Uterus (tissue), 4 donors: ENCODE measurements around the gene ITFG1. TPM values are rescaled to one million over a fixed set of nuclear protein-coding genes. Genes with fewer than 3 reads are reported as not detected.

Source experiments
- DNase-seq, 2 donors: peaks; one replicate each; pipeline ENCODE4 v3.0.0-alpha.2; 2019 to 2020
- H3K27ac ChIP-seq, 2 donors: fragments of 200-600 bp; sonication (generic); 1 replicate in 1 of 2; 2 replicates in 1 of 2; pipeline ENCODE4 v1.5.1; 2016 to 2018
- H3K27me3 ChIP-seq, 2 donors: fragments of 200-600 bp; sonication (generic); one replicate each; pipeline ENCODE4 v1.5.1; 2018 to 2019; ENCODE audit warnings: control low read depth in 1 of 2
- H3K36me3 ChIP-seq, 2 donors: fragments of 200-600 bp; sonication (generic); one replicate each; pipeline ENCODE4 v1.5.1; 2019; ENCODE audit warnings: control low read depth in 1 of 2
- H3K4me1 ChIP-seq, 2 donors: fragments of 200-600 bp; sonication (generic); one replicate each; pipeline ENCODE4 v1.5.1; 2018 to 2019; ENCODE audit warnings: control low read depth in 1 of 2
- H3K4me3 ChIP-seq, 2 donors: fragments of 200-600 bp; sonication (generic); 1 replicate in 1 of 2; 2 replicates in 1 of 2; pipeline ENCODE4 v1.5.1; 2018 to 2019; ENCODE audit warnings: mild to moderate bottlenecking in 1 of 2
- H3K9me3 ChIP-seq, 2 donors: fragments of 200-600 bp; sonication (generic); one replicate each; pipeline ENCODE4 v1.5.1; 2019; ENCODE audit warnings: control low read depth in 1 of 2
- POLR2A ChIP-seq, 2 donors: fragments of 450-650 bp; IDR thresholded peaks; one replicate each; pipeline ENCODE4 v1.6.1; 2016; ENCODE audit warnings: antibody characterized with exemption in 2 of 2, mild to moderate bottlenecking in 1 of 2, moderate library complexity in 1 of 2
- intact Hi-C: fragments of 100-400 bp; cut with DNase I; formaldehyde crosslinking; loops from one replicate; pipeline ENCODE4 v1.15.1; 2023; ENCODE audit warnings: low total_unique reads
- total RNA-seq, 4 donors: library from RNA; depleted of rRNA in 3 of 4; stranded (reverse); fragments of >200 nt in 3 of 4; gene quantifications; one replicate each; pipeline versions ENCODE4 v1.1.0 to v1.2.4, GENCODE V29; 2014 to 2023
- TF ChIP-seq, protein P1 (sequence below), 4 experiments: fragments of 200-600 bp in 2 of 4; fragments of 450-650 bp in 2 of 4; sonication (generic) in 2 of 4; IDR thresholded peaks; one replicate each; pipeline ENCODE4 v1.5.1; 2016 to 2019; ENCODE audit warnings: antibody characterized with exemption in 4 of 4, mild to moderate bottlenecking in 2 of 4, moderate library complexity in 1 of 4
- donor health status: DM: yes; HTN: yes; CAD: no.

The ITFG1 gene
- total RNA-seq, 4 donors from 2014 or later: 47.5 to 97.5 (median 67.2) TPM

DNA sequence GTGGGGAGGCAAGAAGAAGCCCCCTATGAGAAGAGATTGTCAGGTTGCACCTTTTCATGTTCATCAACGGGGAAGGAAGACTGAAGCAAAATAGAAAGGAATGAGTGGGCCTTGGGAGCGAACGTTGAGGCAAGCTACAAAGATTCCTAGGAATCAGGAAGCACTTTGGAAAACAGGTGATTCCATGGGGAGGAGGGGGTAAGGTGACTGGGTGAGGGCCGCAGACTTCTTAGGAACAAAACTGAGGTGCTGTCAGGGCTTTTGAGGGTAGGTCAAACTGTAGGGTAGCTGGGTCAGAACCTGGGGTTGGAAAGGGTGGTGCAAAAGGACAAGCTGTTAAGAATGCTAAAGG is 528 bp downstream of the ITFG1 start:
- no peak for DNase-seq
- TF ChIP-seq, protein P1, sequence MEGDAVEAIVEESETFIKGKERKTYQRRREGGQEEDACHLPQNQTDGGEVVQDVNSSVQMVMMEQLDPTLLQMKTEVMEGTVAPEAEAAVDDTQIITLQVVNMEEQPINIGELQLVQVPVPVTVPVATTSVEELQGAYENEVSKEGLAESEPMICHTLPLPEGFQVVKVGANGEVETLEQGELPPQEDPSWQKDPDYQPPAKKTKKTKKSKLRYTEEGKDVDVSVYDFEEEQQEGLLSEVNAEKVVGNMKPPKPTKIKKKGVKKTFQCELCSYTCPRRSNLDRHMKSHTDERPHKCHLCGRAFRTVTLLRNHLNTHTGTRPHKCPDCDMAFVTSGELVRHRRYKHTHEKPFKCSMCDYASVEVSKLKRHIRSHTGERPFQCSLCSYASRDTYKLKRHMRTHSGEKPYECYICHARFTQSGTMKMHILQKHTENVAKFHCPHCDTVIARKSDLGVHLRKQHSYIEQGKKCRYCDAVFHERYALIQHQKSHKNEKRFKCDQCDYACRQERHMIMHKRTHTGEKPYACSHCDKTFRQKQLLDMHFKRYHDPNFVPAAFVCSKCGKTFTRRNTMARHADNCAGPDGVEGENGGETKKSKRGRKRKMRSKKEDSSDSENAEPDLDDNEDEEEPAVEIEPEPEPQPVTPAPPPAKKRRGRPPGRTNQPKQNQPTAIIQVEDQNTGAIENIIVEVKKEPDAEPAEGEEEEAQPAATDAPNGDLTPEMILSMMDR (IDR thresholded peaks at IDR 0.05): no peak
- TF ChIP-seq POLR2A (IDR thresholded peaks at IDR 0.05): no peak
- H3K9me3 ChIP-seq: no peaks in the 10 kb centered on the region
- H3K4me1 ChIP-seq: peaks cover 0 to 19% of the 10 kb centered on the region in 2 donors
- H3K4me3 ChIP-seq: peak overlapping the region; percentile 81 to 91
- intact Hi-C loops: no loop called here
- H3K27ac ChIP-seq: peak overlapping the region; percentile 89 to 99
- H3K27me3 ChIP-seq: no peaks in the 10 kb centered on the region
- no peaks in the 10 kb centered on the region for H3K36me3 ChIP-seq

DNA sequence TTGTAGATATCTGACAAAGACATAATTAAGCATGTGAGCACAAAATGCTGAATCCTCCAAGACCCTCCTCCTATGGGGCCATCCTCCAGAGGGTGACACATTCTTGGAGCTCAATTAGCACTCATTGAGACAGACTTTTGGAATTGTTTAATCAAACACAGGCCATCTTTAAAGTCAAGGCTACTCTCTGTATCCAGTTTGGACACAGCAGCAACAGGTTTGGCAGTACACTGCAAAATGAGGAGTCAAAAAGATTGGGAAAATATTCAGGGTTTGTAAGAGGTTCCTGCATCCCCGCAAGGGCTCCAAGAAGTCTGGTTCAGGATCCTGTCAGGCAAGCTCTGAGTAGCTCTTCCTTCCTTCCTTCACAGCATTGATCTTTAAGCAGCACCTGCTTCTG is 1.3 kb downstream of the ITFG1 start:
- DNase-seq: no peak
- no peaks in the 10 kb centered on the region for H3K9me3 ChIP-seq
- intact Hi-C loops: no loop called here
- TF ChIP-seq, protein P1 (IDR thresholded peaks at IDR 0.05): no peak
- no peak for TF ChIP-seq POLR2A (IDR thresholded peaks at IDR 0.05)
- peak overlapping the region in 1 of 2 donors; percentile 91 for H3K4me3 ChIP-seq
- no peaks in the 10 kb centered on the region for H3K27me3 ChIP-seq
- H3K4me1 ChIP-seq: peaks cover 0 to 17% of the 10 kb centered on the region in 2 donors
- H3K36me3 ChIP-seq: no peaks in the 10 kb centered on the region
- no peak overlapping the region for H3K27ac ChIP-seq

DNA sequence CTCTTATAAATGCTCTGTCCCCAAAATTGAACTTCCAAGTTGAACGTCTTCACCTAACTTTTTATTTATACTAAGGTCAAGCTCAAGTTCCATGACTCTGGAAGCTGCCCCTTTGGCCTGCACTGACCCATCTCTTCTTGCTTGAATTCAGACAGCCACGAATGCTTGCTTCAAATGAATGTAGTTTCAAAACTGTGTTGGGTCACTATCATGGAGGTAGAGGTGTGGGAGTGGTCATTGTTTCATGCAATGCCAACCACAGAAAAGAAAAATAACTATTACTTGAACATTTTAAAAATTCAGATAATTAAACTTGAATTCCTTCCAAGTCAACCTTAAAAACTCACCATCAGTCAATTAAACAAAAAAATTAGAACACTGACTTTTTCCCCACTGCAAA is 2.5 kb downstream of the ITFG1 start:
- Histone ChIP-seq H3K9me3 (no peaks in the 10 kb centered on the region), H3K27ac (no peak overlapping the region), H3K27me3 (no peaks in the 10 kb centered on the region), H3K4me3 (no peak overlapping the region), H3K36me3 (no peaks in the 10 kb centered on the region), H3K4me1 (peaks cover 0 to 10% of the 10 kb centered on the region in 2 donors)
- intact Hi-C loops: no loop called here
- DNase-seq: no peak
- no peak for TF ChIP-seq POLR2A (IDR thresholded peaks at IDR 0.05)
- TF ChIP-seq, protein P1 (IDR thresholded peaks at IDR 0.05): no peak

DNA sequence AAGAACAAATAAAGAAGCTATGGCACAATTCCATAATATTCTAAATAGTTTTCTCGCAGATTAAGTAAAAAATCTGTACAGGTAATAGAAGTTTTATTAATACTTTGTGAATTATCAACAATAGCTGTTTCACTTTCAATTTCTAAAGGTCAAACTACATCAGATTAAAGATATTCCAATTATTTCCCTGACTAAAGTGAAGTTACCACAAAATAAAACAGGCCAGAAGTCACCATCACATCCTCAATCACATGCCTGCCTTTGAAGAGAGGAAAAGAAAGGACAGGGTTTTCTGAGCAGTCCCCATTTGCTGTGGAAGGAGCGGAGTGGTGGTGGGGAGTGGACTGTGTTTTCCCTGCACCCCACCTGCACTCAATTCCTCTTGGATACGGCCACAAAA is 11.1 kb downstream of the ITFG1 start:
- intact Hi-C loops: no loop called here
- TF ChIP-seq, protein P1 (IDR thresholded peaks at IDR 0.05): no peak
- TF ChIP-seq POLR2A (IDR thresholded peaks at IDR 0.05): no peak
- H3K9me3 ChIP-seq: no peaks in the 10 kb centered on the region

DNA sequence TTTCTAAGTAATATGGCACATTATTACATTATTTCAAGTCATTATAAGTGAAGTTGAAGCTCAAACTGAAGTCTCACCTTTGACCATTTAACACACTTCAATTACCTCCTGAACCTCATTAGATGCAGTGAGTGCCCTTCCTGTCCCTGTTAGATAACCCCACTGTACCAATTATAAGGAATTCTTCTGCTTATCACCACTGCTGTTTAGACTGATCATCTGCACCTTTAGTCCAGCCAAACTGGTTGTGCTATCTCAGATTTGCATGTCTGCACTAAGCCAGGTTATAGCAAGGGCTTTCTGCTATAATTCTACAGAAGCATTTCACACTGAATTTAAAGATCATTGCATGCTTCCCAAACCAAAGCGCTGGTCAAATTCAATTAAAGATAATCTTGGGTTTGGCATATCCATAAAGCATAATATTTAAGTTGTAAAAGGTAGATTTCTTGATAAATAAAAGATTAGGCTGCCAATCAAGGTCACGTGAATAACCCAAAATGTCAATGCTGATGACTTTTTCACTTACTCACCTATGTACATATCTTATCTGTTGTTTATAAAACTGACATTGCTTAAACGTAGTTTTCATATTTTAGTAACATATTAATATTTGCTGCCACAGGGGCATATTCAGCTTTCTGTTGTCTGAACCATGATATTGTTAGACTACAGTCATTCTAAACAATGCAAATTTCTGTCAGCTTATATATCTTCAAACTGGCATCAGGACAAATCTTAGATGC is 11.9 kb downstream of the ITFG1 start:
- Histone ChIP-seq H3K4me1 (no peaks in the 10 kb centered on the region), H3K27me3 (no peaks in the 10 kb centered on the region), H3K27ac (no peak overlapping the region), H3K4me3 (no peak overlapping the region), H3K9me3 (no peaks in the 10 kb centered on the region), H3K36me3 (no peaks in the 10 kb centered on the region)
- intact Hi-C loops: no loop called here
- no peak for TF ChIP-seq POLR2A (IDR thresholded peaks at IDR 0.05)
- TF ChIP-seq, protein P1 (IDR thresholded peaks at IDR 0.05): no peak
- DNase-seq: no peak

More for the DNA sequence above, 11.1 kb downstream of the ITFG1 start:
- no peak overlapping the region for H3K27ac ChIP-seq
- no peaks in the 10 kb centered on the region for H3K27me3 ChIP-seq
- no peaks in the 10 kb centered on the region for H3K36me3 ChIP-seq
- H3K4me1 ChIP-seq: no peaks in the 10 kb centered on the region
- no peak overlapping the region for H3K4me3 ChIP-seq
- no peak for DNase-seq
